ENCODE measurements around the gene ZNF497. TPM values are rescaled to one million over a fixed set of nuclear protein-coding genes. Genes with fewer than 3 reads are reported as not detected.

Gene ZNF497
- total RNA-seq, 1 donor from 2014 or later = 8.1 TPM

- TF ChIP-seq CTCF (conservative IDR thresholded peaks at IDR 0.05) = no peak
- Mint-ChIP-seq H3K4me3 (no peak within 1 kb of the TSS), H3K9me3 (no peaks in the 10 kb centered on the region), H3K27me3 (no peaks in the 10 kb centered on the region), H3K27ac (no peak within 1 kb of the TSS), H3K36me3 (no peaks in the 10 kb centered on the region), H3K4me1 (ENCODE audit: unreplicated experiment) (peaks cover 11% of the 10 kb centered on the region)
- DNase-seq (ENCODE audit: extremely low spot score, unreplicated experiment) = peak; percentile 95
These were observed 35.4 kb downstream of the ZNF497 start, which contains the start of gene ZSCAN22 for GRCh38 chr19:58326914-58327726. ZSCAN22 (plus strand) TSS chr19:58326994; CDS start chr19:58334803, 7,809 bp downstream.

- H3K4me1 Mint-ChIP-seq (ENCODE audit: unreplicated experiment) = peaks cover 11% of the 10 kb centered on the region
- H3K4me3 Mint-ChIP-seq = no peak overlapping the region
- H3K36me3 Mint-ChIP-seq = no peaks in the 10 kb centered on the region
- no peaks in the 10 kb centered on the region for H3K27me3 Mint-ChIP-seq
- no peaks in the 10 kb centered on the region for H3K9me3 Mint-ChIP-seq
- no peak for TF ChIP-seq CTCF (conservative IDR thresholded peaks at IDR 0.05)
- no peak overlapping the region for H3K27ac Mint-ChIP-seq
- DNase-seq (ENCODE audit: extremely low spot score, unreplicated experiment) = no peak
These were observed 36.0 kb downstream of the ZNF497 start for GRCh38 chr19:58326501-58326913.

- Mint-ChIP-seq H3K27ac (no peak overlapping the region), H3K36me3 (no peaks in the 10 kb centered on the region), H3K4me3 (no peak overlapping the region), H3K9me3 (no peaks in the 10 kb centered on the region), H3K4me1 (ENCODE audit: unreplicated experiment) (peaks cover 11% of the 10 kb centered on the region), H3K27me3 (no peaks in the 10 kb centered on the region)
- no peak for DNase-seq (ENCODE audit: extremely low spot score, unreplicated experiment)
- TF ChIP-seq CTCF (conservative IDR thresholded peaks at IDR 0.05) = no peak
These were observed 37.1 kb downstream of the ZNF497 start for GRCh38 chr19:58325311-58326022.

- Mint-ChIP-seq H3K4me1 (ENCODE audit: unreplicated experiment) (no peaks in the 10 kb centered on the region), H3K27me3 (no peaks in the 10 kb centered on the region), H3K36me3 (peaks cover 6% of the 10 kb centered on the region), H3K27ac (no peak overlapping the region), H3K9me3 (no peaks in the 10 kb centered on the region), H3K4me3 (no peak overlapping the region)
- no peak for DNase-seq (ENCODE audit: extremely low spot score, unreplicated experiment)
- TF ChIP-seq CTCF (conservative IDR thresholded peaks at IDR 0.05) = no peak
These were observed 43.3 kb downstream of the ZNF497 start for GRCh38 chr19:58319241-58319640.

GRCh38 chr19:58318297-58318696, 44.3 kb downstream of the ZNF497 start:
- Mint-ChIP-seq H3K36me3 (peaks cover 11% of the 10 kb centered on the region), H3K9me3 (no peaks in the 10 kb centered on the region), H3K4me1 (ENCODE audit: unreplicated experiment) (no peaks in the 10 kb centered on the region), H3K27ac (no peak overlapping the region), H3K27me3 (no peaks in the 10 kb centered on the region), H3K4me3 (no peak overlapping the region)
- TF ChIP-seq CTCF (conservative IDR thresholded peaks at IDR 0.05) = no peak
- no peak for DNase-seq (ENCODE audit: extremely low spot score, unreplicated experiment)
